Lower leg skin (tissue), 3 donors: Measurements from ENCODE around the gene SUSD2.

Experiments
- CTCF ChIP-seq, 3 donors: fragments of 450-650 bp; IDR thresholded peaks; one replicate each; pipeline ENCODE4 v1.5.1; 2016; ENCODE audit warnings: antibody characterized with exemption in 3 of 3, mild to moderate bottlenecking in 3 of 3, moderate library complexity in 2 of 3
- POLR2A ChIP-seq, 2 donors: fragments of 450-650 bp; IDR thresholded peaks; one replicate each; pipeline ENCODE4 v1.6.1; 2016 to 2017; ENCODE audit warnings: antibody characterized with exemption in 2 of 2, mild to moderate bottlenecking in 1 of 2, moderate library complexity in 1 of 2

DNA sequence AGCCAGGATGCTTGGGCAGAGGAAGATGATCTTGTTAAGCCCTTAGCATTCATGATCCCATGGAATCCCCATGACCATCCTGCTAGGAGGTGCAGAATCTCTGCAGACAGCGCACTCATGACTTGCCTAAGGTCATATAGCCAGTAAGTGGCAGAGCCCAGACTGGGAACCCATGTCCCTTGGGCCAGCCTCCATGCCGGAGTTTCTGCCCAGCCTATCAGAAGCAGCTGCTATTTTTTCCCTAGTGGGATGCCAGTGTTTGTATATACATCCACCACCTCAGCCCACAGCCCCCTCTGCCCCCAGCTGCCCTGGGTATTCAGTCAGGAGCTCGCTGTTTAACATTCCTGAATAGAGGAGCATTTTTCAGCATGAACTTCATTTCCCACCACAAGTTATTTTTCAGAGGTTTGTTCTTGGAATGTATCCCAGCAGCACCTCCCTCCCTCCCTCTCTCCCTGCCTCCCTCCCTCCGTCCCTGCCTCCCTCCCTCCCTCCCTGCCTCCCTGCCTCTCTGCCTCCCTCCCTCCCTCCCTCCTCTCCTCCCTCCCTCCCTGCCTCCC, 34.4 kb upstream of the SUSD2 start:
- no peak for TF ChIP-seq POLR2A (IDR thresholded peaks at IDR 0.05)
- no peak for TF ChIP-seq CTCF (IDR thresholded peaks at IDR 0.05)
